ENCODE measurements around the gene CAPN12. TPM values are rescaled to one million over a fixed set of nuclear protein-coding genes. Genes with fewer than 3 reads are reported as not detected.
"Not testable (repeated sequence)": the region's sequence is repeated elsewhere in the genome, so short reads cannot be mapped to it uniquely, and the experiment has no call there.

Gene CAPN12
- polyA plus RNA-seq, 1 of the 3 experiments (the other 2 are of a cell fraction), result 3.0 TPM

DNA sequence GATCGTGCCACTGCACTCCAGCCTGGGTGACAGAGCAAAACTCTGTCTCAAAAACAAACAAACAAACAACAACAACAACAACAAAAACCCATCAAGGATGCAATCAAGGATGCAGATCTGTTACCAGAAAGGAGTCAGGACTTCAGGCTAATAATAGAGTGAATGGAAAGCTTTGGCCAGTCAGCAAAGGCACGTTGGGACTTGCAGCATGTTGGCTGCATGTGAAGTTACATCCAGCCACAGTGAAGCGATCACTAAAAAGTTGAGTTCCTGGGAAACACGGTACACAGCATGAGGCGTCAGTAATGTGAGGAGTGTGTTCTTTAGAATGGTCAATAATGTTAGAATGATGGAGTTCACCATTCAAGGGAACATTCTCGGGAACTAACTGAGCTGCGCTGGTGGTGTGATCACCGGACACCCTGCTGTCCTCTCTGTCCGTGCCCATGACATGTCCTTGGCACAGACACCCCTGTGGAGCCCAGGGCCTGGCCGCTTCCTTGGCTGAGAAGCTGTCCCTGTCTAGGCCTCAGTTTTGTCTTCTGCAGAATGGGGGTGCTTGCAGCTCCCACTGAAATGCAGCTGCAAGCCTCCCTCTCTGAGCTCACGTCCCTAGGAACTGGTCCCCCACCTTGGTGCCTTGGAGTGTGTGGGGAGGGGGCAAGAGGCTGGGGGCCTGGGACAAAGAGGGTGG is 42.4 kb upstream of the CAPN12 start:
- no peaks in the 10 kb centered on the region for H3K79me2 ChIP-seq (ENCODE audit: insufficient read depth)
- H2AFZ ChIP-seq (ENCODE audit: low read depth), result no peak overlapping the region
- WGBS (ENCODE audit: low lambda C conversion rate), result 84% methylated on average over 11 of the region's 11 CpGs
- H3K9me3 ChIP-seq, result no peaks in the 10 kb centered on the region
- no peaks in the 10 kb centered on the region for H3K9me2 ChIP-seq
- H3K9ac ChIP-seq, result no peak overlapping the region
- H3K27ac ChIP-seq (ENCODE audit: low read depth in 2 of 2, low read length in 1 of 2), result no peak overlapping the region
- H3K4me3 ChIP-seq (ENCODE audit: low read depth in 2 of 2, low read length in 1 of 2), result no peak overlapping the region
- ChIA-PET POLR2A (no interaction called here), CTCF (interaction anchor here (2.5 kb wide), 1 partner anchor 17 kb away, joined by 13 read pairs; no protein-coding TSS in a partner anchor)
- H3F3A ChIP-seq (replicated peaks; ENCODE audit: insufficient read depth), result no peaks in the 10 kb centered on the region
- TF ChIP-seq, protein P1, sequence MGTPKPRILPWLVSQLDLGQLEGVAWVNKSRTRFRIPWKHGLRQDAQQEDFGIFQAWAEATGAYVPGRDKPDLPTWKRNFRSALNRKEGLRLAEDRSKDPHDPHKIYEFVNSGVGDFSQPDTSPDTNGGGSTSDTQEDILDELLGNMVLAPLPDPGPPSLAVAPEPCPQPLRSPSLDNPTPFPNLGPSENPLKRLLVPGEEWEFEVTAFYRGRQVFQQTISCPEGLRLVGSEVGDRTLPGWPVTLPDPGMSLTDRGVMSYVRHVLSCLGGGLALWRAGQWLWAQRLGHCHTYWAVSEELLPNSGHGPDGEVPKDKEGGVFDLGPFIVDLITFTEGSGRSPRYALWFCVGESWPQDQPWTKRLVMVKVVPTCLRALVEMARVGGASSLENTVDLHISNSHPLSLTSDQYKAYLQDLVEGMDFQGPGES (IDR thresholded peaks at IDR 0.05; ENCODE audit: low read depth, low read length), result no peak
- TF ChIP-seq NRF1 (IDR thresholded peaks at IDR 0.05; ENCODE audit: low read depth, low read length), result no peak
- no peak for TF ChIP-seq NFIC (IDR thresholded peaks at IDR 0.05; ENCODE audit: borderline replicate concordance)
- no peak for DNase-seq
- H3K36me3 ChIP-seq (replicated peaks in 1 of 2; ENCODE audit: control insufficient read depth in 1 of 2, insufficient read depth in 2 of 2, low read length in 1 of 2), result no peaks in the 10 kb centered on the region
- H3K4me2 ChIP-seq, result no peak overlapping the region
- no peaks in the 10 kb centered on the region for H3K4me1 ChIP-seq (ENCODE audit: control insufficient read depth in 1 of 2, insufficient read depth in 2 of 2, low read depth in 1 of 2, low read length in 1 of 2)
- H4K20me1 ChIP-seq (ENCODE audit: insufficient read depth), result no peaks in the 10 kb centered on the region
- H3K27me3 ChIP-seq (ENCODE audit: insufficient read depth), result no peaks in the 10 kb centered on the region

DNA sequence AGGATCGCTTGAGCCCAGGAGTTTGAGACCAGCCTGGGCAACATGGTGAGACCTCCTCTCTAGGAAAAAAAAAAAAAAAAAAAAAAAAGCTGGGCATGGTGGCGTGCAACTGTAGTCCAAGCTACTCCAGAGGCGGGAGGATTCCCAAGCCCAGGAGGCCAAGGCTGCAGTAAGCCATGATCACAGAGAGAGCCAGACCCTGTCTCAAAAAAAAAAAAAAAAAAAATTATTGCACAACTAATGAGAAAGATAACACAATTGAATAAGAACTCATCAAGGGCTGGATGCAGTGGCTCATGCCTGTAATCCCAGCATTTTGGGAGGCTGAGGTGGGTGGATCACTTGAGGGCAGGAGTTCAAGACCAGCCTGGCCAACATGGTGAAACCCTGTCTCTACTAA is 41.8 kb upstream of the CAPN12 start:
- H3K9ac ChIP-seq; H3K4me2 ChIP-seq; H3K4me3 ChIP-seq (ENCODE audit: low read depth in 2 of 2, low read length in 1 of 2); H3K36me3 ChIP-seq (replicated peaks in 1 of 2; ENCODE audit: control insufficient read depth in 1 of 2, insufficient read depth in 2 of 2, low read length in 1 of 2); CTCF ChIA-PET; H3K9me2 ChIP-seq; H3F3A ChIP-seq (replicated peaks; ENCODE audit: insufficient read depth); H3K4me1 ChIP-seq (ENCODE audit: control insufficient read depth in 1 of 2, insufficient read depth in 2 of 2, low read depth in 1 of 2, low read length in 1 of 2); H2AFZ ChIP-seq (ENCODE audit: low read depth); H3K27ac ChIP-seq (ENCODE audit: low read depth in 2 of 2, low read length in 1 of 2); H3K9me3 ChIP-seq; H3K79me2 ChIP-seq (ENCODE audit: insufficient read depth); DNase-seq; POLR2A ChIA-PET; H3K27me3 ChIP-seq (ENCODE audit: insufficient read depth); H4K20me1 ChIP-seq (ENCODE audit: insufficient read depth): not testable (repeated sequence)
- WGBS (ENCODE audit: low lambda C conversion rate), result 81% methylated on average over 3 of the region's 3 CpGs

DNA sequence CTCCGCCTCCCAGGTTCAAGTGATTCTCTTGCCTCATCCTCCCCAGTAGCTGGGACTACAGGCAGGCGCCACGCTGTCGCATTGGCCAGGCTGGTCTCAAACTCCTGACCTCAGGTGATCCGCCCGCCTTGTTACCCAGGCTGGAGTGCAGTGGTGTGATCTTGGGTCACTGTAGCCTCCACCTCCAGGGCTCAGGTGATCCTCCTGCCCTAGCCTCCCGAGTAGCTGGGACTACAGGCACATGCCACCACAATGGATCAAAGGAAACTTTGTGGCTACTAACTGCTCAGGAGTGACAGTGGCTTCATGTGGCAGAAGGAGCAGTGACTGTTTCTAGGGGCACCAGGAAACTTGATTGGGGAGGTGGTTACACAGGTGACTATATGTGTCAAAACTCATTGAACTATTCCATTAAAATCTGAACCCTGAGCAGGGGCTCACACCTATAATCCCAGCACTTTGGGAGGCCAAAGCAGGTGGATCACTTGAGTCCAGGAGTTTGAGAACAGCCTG is 41.0 kb upstream of the CAPN12 start:
- H3K4me1 ChIP-seq (ENCODE audit: control insufficient read depth in 1 of 2, insufficient read depth in 2 of 2, low read depth in 1 of 2, low read length in 1 of 2), result no peaks in the 10 kb centered on the region
- no peaks in the 10 kb centered on the region for H3K36me3 ChIP-seq (replicated peaks in 1 of 2; ENCODE audit: control insufficient read depth in 1 of 2, insufficient read depth in 2 of 2, low read length in 1 of 2)
- CTCF ChIA-PET, result no interaction called here

More for the DNA sequence above, 41.0 kb upstream of the CAPN12 start:
- no peak overlapping the region for H3K9ac ChIP-seq
- no peaks in the 10 kb centered on the region for H4K20me1 ChIP-seq (ENCODE audit: insufficient read depth)
- POLR2A ChIA-PET, result no interaction called here
- no peak overlapping the region for H3K27ac ChIP-seq (ENCODE audit: low read depth in 2 of 2, low read length in 1 of 2)
- no peak for DNase-seq
- no peaks in the 10 kb centered on the region for H3K79me2 ChIP-seq (ENCODE audit: insufficient read depth)
- no peak overlapping the region for H3K4me3 ChIP-seq (ENCODE audit: low read depth in 2 of 2, low read length in 1 of 2)
- H2AFZ ChIP-seq (ENCODE audit: low read depth), result no peak overlapping the region
- H3K9me2 ChIP-seq, result no peaks in the 10 kb centered on the region
- TF ChIP-seq FOSL2 (IDR thresholded peaks at IDR 0.05; ENCODE audit: borderline replicate concordance, low read depth) (no peak), RAD21 (IDR thresholded peaks at IDR 0.05; ENCODE audit: low read length) (no peak), MEF2A (IDR thresholded peaks at IDR 0.05; ENCODE audit: borderline replicate concordance, low read depth) (no peak), CHD2 (IDR thresholded peaks at IDR 0.05; ENCODE audit: low read length, partially characterized antibody) (no peak), RFX5 (IDR thresholded peaks at IDR 0.05; ENCODE audit: low read length) (no peak), TCF12 (IDR thresholded peaks at IDR 0.05) (no peak), TAF1 (IDR thresholded peaks at IDR 0.05; ENCODE audit: borderline replicate concordance, low read depth, low read length) (no peak), FOXJ3 (CRISPR knock-in tag; IDR thresholded peaks at IDR 0.05) (no peak), RCOR1 (IDR thresholded peaks at IDR 0.05; ENCODE audit: low read length) (no peak), NRF1 (IDR thresholded peaks at IDR 0.05; ENCODE audit: low read depth, low read length) (no peak)
- TF ChIP-seq, protein P2, sequence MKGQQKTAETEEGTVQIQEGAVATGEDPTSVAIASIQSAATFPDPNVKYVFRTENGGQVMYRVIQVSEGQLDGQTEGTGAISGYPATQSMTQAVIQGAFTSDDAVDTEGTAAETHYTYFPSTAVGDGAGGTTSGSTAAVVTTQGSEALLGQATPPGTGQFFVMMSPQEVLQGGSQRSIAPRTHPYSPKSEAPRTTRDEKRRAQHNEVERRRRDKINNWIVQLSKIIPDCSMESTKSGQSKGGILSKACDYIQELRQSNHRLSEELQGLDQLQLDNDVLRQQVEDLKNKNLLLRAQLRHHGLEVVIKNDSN (IDR thresholded peaks at IDR 0.05; ENCODE audit: borderline replicate concordance, low read depth), result no peak
- WGBS (ENCODE audit: low lambda C conversion rate), result 91% methylated on average over 5 of the region's 7 CpGs
- H3F3A ChIP-seq (replicated peaks; ENCODE audit: insufficient read depth), result no peaks in the 10 kb centered on the region
- H3K4me2 ChIP-seq, result no peak overlapping the region
- no peaks in the 10 kb centered on the region for H3K9me3 ChIP-seq
- no peaks in the 10 kb centered on the region for H3K27me3 ChIP-seq (ENCODE audit: insufficient read depth)
